GM12801 (cell line): ENCODE results near the gene AQP12B.

Experiments used
- TF ChIP-seq, protein P1 (sequence below): IDR thresholded peaks from one replicate; pipeline ENCODE4 v1.5.1; 2011; ENCODE audit warnings: control low read depth; ENCODE audit not compliant: insufficient read length; ENCODE audit errors: extremely low read depth

AQP12B gene

DNA sequence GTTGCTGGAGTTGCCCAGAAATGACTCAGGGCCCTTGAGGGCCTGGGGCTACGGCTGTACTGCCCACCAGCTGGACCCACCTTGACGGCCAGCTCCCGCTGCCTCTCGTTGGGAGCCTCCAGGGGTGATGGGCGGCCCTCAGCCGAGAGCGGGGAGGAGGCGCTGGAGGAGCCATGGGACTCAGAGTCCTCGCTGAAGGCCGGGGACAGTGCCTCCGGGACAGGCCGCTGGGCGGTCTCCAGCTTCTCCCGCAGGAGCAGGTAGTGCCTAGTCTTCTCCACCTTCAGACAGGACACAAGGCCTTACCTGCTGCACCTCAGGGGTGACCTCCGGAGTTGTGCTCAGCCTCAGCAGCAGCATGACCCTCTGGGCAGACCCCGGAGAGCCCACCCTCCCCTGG, 39.7 kb upstream of the AQP12B start:
- TF ChIP-seq, protein P1, sequence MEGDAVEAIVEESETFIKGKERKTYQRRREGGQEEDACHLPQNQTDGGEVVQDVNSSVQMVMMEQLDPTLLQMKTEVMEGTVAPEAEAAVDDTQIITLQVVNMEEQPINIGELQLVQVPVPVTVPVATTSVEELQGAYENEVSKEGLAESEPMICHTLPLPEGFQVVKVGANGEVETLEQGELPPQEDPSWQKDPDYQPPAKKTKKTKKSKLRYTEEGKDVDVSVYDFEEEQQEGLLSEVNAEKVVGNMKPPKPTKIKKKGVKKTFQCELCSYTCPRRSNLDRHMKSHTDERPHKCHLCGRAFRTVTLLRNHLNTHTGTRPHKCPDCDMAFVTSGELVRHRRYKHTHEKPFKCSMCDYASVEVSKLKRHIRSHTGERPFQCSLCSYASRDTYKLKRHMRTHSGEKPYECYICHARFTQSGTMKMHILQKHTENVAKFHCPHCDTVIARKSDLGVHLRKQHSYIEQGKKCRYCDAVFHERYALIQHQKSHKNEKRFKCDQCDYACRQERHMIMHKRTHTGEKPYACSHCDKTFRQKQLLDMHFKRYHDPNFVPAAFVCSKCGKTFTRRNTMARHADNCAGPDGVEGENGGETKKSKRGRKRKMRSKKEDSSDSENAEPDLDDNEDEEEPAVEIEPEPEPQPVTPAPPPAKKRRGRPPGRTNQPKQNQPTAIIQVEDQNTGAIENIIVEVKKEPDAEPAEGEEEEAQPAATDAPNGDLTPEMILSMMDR: no peak

DNA sequence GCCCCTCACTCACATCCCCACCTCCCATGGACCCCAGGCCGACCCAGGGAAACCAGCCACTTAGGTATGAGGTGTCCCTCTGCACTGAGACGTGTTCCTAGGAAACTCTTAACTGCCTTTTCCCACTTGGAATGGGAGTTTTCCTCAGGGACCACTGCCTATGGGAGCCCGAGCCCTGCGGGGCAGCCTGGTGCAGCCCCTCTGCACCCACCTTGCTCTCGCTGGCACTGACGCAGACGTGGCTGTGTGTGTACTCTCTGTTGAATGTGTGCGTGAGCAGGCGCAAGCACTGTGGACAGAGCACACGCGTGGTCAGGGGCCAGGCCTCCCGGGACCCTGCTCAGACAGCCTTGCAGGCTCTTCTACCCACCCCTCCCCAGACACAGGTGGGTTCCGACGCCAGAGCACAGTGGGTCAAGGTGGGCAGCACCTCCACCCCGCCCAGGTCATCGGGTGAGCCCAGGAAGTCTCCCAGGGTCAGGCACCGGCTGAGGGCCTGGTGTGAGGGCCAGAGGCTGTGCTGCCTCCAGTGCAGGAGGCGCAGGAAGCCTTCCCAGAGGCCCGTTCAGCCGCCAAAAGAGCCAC, 39.0 kb upstream of the AQP12B start:
- TF ChIP-seq, protein P1: no peak

DNA sequence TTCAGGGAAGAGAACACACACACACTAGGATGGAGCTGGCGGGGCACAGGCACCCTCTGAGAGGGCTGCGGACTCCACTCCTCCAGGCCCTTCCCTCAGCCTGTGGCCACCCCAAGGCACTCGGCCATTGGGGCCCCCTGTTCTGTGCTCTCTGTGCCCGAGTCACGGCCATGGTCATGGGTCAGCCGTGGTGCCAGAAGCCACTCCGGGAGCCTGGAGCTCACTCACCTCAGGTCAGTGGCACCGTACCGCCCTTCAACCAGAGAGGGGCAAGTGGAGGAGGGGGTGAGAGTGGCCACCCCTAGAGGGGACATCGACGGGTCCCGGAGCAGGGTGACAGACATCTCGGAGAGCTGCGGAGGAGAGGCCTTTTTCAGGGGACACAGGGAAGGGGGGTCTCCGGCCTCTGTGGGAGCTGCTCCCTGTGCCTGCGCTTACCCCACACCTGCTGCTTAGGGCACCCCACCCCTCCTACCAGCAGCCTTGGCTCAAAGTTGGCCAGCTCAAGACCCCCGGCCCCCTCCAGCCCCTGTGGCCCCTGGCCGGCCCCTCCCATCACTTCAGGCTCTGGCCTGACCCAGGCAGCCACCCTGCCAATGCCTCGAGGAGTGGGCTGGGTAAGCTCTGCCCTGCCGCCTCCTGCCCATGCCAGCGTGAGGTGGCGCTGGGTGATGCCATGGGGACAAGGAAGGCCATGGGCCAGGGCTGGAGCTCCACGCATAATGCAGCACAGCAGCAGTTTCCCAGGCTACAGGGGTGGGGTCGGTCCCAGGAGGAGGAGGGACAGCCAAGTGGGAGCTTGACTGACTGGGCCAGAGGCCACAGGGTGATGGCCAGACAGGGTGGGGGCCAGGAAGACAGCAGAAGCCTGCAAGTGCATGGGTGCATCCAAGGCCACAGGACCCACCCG, 38.3 kb upstream of the AQP12B start:
- TF ChIP-seq, protein P1: no peak

DNA sequence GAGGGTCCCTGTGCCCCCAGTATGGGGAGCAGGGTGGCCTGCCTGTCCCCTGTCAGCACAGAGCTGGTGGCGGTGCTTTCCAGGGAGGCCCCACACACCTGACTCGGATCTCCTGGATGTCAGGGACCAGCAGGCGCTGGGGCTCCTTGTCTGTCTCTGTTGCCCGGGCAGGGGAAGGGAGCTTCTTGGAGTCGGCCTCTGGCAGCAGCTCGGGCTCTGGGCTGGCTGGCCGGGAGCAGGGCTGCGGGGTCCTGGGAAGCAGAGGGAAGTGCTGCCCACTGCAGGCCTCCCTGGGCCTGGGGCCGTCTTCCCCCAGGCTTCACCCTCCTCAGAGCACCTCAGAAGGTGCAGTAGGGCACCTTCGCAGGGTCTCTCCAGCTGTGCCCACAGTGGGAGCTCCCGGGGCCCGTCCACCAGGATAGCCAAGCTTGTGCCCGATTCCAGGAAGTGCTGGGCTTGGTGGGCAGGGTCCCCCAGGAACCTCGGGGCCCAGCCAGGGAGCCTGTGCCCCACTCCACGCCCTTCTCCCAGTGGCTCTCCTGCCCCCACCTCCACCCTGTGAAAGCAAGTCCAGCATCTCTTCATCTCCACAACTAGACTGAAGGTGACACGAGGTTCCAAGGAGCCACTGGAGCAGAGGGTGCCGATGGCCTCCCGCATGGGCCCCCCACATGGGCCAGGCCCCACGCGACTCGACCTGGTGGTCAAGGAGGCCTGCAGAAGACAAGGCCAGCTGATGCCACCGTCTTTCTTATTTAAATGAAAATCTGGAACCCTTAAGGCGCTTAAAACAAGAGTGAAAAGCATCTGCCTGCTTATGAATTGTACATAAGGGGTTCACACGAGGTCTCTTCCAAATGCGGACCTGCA, 37.2 kb upstream of the AQP12B start:
- TF ChIP-seq, protein P1: no peak

GRCh38 chr2:240718896-240719490, 36.3 kb upstream of the AQP12B start:
- TF ChIP-seq, protein P1: no peak

GRCh38 chr2:240717681-240718581, 35.2 kb upstream of the AQP12B start:
- TF ChIP-seq, protein P1: no peak
